Measurements from ENCODE around the gene NEK11. TPM values are rescaled to one million over a fixed set of nuclear protein-coding genes. Genes with fewer than 3 reads are reported as not detected.

Gene NEK11
- total RNA-seq, 1 donor from 2014 or later, result 1.3 TPM

DNA sequence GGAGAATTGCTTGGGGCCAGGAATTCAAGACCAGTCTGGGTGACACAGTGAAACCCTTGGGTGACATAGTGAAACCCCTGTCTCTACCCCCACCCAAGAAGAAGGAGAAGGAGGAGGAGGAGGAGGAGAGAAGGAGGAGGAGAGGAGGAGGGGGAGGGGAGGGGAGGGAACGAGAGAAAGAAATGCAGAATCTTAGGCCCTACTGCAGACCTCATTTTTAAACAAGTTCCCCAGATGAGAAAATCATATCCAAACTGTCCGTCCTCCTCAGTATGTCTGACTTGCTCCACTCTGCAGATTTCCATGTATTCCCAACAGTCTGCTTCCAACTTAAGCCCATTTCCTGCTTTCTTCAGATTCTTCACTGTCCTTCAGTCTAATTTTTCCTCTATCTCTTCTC, 291.0 kb downstream of the NEK11 start:
- intact Hi-C loops (cut with micrococcal nuclease), result no loop called here
- peaks cover 9% of the 10 kb centered on the region for H3K4me1 ChIP-seq
- no peaks in the 10 kb centered on the region for H3K27me3 ChIP-seq (ENCODE audit: low read depth)
- H3K4me3 ChIP-seq, result no peak overlapping the region
- no peaks in the 10 kb centered on the region for H3K36me3 ChIP-seq
- DNase-seq, result no peak
- TF ChIP-seq, protein P1, sequence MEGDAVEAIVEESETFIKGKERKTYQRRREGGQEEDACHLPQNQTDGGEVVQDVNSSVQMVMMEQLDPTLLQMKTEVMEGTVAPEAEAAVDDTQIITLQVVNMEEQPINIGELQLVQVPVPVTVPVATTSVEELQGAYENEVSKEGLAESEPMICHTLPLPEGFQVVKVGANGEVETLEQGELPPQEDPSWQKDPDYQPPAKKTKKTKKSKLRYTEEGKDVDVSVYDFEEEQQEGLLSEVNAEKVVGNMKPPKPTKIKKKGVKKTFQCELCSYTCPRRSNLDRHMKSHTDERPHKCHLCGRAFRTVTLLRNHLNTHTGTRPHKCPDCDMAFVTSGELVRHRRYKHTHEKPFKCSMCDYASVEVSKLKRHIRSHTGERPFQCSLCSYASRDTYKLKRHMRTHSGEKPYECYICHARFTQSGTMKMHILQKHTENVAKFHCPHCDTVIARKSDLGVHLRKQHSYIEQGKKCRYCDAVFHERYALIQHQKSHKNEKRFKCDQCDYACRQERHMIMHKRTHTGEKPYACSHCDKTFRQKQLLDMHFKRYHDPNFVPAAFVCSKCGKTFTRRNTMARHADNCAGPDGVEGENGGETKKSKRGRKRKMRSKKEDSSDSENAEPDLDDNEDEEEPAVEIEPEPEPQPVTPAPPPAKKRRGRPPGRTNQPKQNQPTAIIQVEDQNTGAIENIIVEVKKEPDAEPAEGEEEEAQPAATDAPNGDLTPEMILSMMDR (IDR thresholded peaks at IDR 0.05; ENCODE audit: borderline replicate concordance), result no peak
- no peaks in the 10 kb centered on the region for H3K9me3 ChIP-seq (replicated peaks)
- H3K27ac ChIP-seq (replicated peaks), result no peak overlapping the region

DNA sequence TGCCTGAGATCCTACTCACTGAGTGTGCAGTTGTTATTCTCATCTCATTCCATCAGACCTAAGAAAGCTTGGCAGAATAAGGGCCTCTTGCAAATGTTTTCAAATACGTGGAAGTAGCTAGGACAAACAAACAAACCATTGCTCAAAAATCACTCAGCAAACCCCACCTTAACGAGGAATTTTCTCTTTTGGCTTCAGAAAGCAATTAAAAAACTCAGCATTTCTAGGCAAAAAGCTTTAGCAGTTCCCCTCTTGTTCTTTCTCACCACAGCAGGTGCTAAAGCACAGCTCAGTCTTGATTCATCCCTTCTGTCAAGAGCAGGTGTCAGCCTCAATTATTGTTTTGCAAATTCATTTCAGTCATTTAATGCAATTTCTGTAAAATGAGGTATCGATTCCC, 296.3 kb downstream of the NEK11 start:
- Histone ChIP-seq H3K4me3 (no peak overlapping the region), H3K9me3 (replicated peaks) (no peaks in the 10 kb centered on the region), H3K27me3 (ENCODE audit: low read depth) (no peaks in the 10 kb centered on the region), H3K36me3 (no peaks in the 10 kb centered on the region), H3K27ac (replicated peaks) (no peak overlapping the region), H3K4me1 (no peaks in the 10 kb centered on the region)
- intact Hi-C loops (cut with micrococcal nuclease), result no loop called here
- TF ChIP-seq, protein P1 (IDR thresholded peaks at IDR 0.05; ENCODE audit: borderline replicate concordance), result no peak
- no peak for DNase-seq

DNA sequence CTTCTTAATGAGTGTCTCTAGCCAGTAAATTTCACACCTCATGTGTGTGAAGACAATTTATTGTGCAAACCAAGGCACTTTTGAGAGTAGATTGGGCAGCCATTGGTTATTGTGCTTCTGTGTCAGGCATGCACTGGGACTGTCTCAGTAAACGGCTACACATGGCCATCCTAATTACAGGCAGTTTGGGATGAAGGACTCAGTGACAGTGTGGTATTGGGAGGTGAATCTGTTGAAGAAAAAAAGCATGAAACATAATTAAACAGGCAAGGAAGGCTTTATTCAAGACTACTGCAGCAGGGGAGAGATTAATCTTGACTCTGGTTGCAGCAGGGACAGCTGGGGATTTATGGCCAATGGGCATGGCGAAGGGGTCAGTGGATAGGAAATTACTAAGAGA, 297.1 kb downstream of the NEK11 start:
- H3K36me3 ChIP-seq, result no peaks in the 10 kb centered on the region
- intact Hi-C loops (cut with micrococcal nuclease), result no loop called here
- H3K9me3 ChIP-seq (replicated peaks), result no peaks in the 10 kb centered on the region
- H3K4me3 ChIP-seq, result no peak overlapping the region
- no peak for DNase-seq
- no peaks in the 10 kb centered on the region for H3K4me1 ChIP-seq
- no peak overlapping the region for H3K27ac ChIP-seq (replicated peaks)
- H3K27me3 ChIP-seq (ENCODE audit: low read depth), result no peaks in the 10 kb centered on the region
- TF ChIP-seq, protein P1 (IDR thresholded peaks at IDR 0.05; ENCODE audit: borderline replicate concordance), result no peak

DNA sequence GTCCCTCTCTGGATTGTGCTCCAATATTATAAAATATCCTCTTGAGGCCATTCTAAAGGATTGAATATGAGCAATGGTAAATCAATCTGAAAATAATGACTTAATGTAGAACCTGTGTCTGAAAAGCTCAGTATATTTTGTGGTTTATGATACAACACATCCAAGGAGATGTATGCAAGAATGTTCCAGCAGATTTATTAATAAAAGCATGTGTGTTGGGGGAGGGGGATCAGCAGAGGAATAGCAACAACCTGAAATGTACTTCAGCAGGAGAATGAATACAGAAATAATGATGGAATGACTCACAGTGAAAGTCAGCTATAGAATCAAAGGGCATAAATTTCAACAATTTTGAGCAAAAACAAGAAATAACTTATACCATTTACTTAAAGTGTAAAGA, 298.2 kb downstream of the NEK11 start:
- TF ChIP-seq, protein P1 (IDR thresholded peaks at IDR 0.05; ENCODE audit: borderline replicate concordance), result no peak
- no peaks in the 10 kb centered on the region for H3K4me1 ChIP-seq
- no peak overlapping the region for H3K4me3 ChIP-seq
- no peak overlapping the region for H3K27ac ChIP-seq (replicated peaks)
- H3K36me3 ChIP-seq, result no peaks in the 10 kb centered on the region
- H3K9me3 ChIP-seq (replicated peaks), result no peaks in the 10 kb centered on the region
- H3K27me3 ChIP-seq (ENCODE audit: low read depth), result no peaks in the 10 kb centered on the region
- intact Hi-C loops (cut with micrococcal nuclease), result no loop called here
- DNase-seq, result no peak

DNA sequence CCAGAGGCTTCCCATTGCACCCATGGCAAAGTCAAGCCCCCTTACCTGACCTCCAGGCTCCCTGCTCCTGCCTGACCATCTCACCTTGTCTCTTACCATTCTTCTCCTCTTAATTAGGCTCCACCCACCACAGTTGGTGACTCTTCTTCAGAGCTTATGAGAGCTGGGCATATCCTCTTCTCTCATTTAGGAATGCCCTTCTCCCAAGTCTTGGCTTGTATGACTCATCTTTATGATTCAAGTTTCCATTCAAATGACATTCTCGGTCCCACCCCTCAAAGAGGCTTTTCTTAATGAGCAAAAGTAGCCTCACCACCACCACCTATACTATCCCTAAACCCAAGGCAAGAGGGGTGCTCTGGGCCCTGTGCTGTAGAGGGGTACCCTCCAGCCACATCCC, 299.6 kb downstream of the NEK11 start:
- H3K36me3 ChIP-seq, result no peaks in the 10 kb centered on the region
- TF ChIP-seq, protein P1 (IDR thresholded peaks at IDR 0.05; ENCODE audit: borderline replicate concordance), result no peak
- intact Hi-C loops (cut with micrococcal nuclease), result no loop called here
- H3K27ac ChIP-seq (replicated peaks), result no peak overlapping the region
- no peaks in the 10 kb centered on the region for H3K4me1 ChIP-seq
- no peak overlapping the region for H3K4me3 ChIP-seq
- H3K27me3 ChIP-seq (ENCODE audit: low read depth), result no peaks in the 10 kb centered on the region
- DNase-seq, result no peak
- H3K9me3 ChIP-seq (replicated peaks), result no peaks in the 10 kb centered on the region

DNA sequence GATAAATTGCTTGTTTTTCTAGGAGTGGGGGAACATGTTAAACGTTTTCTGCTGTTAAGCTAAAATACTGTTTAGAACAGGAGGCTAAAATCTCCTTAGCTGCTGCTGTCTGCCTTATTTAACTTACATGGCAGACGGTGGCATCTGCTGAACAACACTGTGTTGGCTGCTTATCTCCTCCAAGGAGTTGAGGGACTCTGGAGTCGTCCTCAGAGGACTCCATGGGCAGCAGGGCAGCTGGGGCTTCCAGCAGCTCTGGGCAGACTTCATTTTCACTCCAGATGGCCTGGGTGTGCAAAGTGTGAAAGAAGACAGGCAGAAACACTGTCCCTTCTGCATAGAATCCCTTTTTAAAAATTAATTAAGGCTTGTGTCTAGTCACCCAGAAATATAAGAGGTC, 302.0 kb downstream of the NEK11 start:
- TF ChIP-seq, protein P1 (IDR thresholded peaks at IDR 0.05; ENCODE audit: borderline replicate concordance), result no peak
- Histone ChIP-seq H3K4me3 (no peak overlapping the region), H3K27me3 (ENCODE audit: low read depth) (no peaks in the 10 kb centered on the region), H3K4me1 (no peaks in the 10 kb centered on the region), H3K9me3 (replicated peaks) (no peaks in the 10 kb centered on the region), H3K27ac (replicated peaks) (no peak overlapping the region), H3K36me3 (no peaks in the 10 kb centered on the region)
- DNase-seq, result no peak
- intact Hi-C loops (cut with micrococcal nuclease), result no loop called here

All from left ventricle myocardium inferior (tissue), 1 donor.